Activated CD8-positive, alpha-beta memory T cell treated with anti-CD3 and anti-CD28 coated beads, Interleukin-2, amount 50 U/mL, for 4 hours (primary cell): ENCODE data around the gene GDE1.

Experiments
- DNase-seq: peaks from one replicate; pipeline ENCODE4 v3.0.0-alpha.2; 2020

The GDE1 gene

DNA sequence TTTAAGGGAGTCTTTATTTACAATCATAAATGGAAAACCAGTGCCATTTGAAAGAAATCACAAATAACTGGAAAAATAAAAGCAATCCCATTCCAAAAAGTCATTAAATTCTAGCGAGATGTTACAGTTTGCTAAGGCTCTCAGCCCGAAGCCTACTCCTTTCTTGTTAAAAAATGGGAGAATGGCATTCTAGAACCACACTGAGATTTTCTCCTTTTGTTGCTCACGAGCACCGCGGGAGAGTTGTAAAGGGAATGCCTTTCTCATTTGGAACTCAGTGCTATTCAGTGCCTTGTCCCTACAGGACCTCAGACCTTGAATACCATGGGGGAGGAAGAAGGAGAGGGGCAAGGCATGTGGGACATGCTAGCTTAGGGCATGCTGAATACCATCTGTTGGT lies 36.3 kb downstream of the GDE1 start:
- no peak for DNase-seq

DNA sequence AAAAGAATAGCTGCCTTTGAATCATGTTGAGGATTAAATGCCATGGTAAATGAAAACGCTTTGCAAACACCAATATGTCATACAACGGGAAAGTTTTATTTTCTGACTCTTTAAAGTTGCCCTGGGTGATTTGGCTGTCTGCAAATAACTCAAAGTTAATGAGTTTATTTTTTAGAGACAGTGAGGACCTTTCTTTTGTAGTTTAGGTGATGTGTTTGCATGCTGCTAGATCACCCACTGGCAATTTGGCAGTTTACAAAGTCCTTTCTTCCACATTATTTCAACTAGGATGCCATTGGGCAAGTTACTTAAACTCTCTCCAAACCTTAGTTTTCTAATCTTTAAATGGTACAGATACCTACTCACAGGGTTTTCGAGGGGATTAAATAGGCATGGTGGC lies 37.8 kb downstream of the GDE1 start:
- no peak for DNase-seq

DNA sequence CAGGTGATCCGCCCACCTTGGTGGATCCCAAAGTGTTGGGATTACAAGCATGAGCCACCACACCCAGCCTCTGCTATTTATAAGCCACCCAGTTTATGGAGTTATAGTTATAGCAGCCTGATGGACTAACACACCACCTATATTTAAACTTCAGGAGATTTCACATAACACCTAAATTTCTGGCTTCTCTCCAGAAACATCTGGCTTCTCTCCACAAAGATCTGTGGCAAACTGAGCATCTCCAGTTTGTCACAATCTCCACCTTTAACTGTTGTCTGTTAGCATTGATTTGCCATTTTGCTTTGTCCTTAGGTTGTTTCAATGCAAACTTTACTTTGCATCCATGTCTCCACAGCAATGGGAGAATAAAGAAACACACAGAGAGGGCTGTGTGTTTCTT lies 39.6 kb downstream of the GDE1 start:
- DNase-seq = no peak

DNA sequence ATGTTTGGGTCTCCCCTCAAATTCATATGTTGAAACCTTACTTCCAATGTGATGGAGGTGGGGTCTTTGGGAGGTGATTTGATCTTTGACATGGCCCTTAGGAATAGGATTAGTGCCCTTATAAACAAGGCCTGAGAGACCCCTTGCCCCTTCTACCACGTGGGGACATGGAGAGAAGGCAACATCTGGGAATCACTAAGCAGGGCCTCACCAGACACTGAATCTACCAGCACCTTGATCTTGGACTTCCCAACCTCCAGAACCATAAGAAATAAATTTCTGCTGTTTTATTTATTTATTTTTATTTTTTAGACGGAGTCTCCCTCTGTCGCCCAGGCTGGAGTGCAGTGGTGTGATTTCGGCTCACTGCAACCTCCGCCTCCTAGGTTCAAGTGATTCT lies 40.1 kb downstream of the GDE1 start:
- DNase-seq = no peak

DNA sequence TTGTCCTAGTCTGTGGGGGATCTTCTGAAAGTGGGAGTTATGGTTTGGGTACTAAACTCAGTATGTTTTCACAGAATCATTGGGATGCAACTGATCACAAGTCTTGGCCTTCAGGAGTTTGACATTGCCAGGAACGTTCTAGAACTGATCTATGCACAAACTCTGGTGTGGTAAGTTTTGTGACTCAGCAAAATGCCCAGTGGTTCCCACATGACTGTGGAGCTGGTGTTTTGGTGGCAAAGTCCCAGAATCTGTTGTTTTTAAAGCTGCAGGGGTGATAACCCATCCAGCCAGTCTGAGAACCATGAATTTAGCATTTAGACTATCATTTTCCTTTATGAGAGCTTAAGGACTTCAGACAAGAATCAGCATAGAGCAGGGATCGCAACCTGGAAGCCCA lies 40.6 kb downstream of the GDE1 start:
- DNase-seq = no peak

DNA sequence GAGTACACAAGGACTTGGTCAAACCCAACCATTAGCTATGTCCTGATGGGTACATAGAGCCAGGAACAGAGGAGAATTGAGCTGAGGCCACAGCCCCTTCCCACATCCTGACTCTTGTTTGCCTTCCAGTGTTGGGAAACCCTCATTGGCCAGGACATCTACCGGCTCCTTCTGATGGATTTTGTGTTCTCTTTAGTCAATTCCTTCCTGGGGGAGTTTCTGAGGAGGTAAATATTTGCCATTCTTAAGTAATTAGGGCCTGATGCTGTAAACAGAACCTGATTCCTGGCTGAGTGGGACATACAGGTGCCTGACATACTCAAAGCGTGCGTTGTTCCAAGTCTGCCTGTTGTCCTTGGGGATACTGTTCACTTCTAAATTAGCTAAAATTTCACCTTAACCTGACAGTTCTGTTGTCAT lies 42.6 kb downstream of the GDE1 start:
- no peak for DNase-seq

DNA sequence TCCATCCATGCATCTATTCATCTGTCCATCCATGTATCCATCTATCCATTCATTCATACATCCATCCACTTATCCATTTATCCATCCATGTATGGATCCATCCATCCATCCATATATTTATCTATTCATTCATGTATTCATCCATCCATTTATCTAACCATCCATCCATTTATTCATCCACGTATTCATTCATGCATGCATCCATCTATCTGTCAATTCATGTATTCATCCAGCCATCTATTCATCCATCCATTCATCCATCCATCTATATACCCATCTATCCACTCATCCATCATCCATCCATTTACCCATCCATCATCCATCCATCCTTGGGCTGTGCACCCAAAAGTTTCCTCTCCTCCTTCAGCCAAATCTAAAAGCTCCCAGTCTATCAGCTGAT lies 43.4 kb downstream of the GDE1 start:
- no peak for DNase-seq

DNA sequence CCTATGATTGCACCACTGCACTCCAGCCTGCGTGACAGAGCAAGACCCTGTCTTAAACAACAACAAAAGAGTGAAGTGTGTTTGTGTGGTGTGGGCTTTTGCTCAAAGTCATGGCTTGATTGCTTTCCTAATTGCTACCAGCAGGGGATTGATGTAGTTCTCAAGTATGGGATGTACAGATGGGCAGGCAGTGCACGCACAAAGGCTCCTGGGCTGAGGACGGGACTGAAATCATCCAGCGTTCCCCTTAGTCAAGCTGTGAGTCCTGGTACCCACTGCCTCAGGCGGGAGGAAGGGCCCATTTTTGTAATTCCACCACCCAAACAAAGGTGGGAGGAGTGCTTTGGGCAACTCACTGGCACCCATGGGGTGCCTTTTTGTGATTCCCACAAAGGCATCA lies 47.3 kb downstream of the GDE1 start:
- DNase-seq = no peak

DNA sequence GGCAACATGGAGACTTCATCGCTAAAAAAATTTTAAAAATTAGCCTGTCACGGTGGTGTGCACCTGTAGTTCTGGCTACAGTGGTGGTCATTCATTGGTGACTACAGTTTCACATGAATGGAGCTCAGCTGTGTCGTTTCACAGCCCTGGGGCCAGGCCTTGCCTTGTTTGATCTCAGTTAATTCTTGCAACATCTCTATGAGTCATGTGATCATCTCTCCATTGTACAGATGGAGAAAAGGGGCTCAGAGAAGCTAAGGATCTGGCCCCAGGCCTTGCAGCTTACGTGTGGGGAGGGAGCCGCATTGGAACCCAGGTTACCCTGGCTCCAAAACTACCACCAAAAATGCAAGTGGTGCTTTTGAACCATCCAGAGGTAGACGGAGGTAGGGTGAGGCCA lies 49.4 kb downstream of the GDE1 start:
- no peak for DNase-seq

DNA sequence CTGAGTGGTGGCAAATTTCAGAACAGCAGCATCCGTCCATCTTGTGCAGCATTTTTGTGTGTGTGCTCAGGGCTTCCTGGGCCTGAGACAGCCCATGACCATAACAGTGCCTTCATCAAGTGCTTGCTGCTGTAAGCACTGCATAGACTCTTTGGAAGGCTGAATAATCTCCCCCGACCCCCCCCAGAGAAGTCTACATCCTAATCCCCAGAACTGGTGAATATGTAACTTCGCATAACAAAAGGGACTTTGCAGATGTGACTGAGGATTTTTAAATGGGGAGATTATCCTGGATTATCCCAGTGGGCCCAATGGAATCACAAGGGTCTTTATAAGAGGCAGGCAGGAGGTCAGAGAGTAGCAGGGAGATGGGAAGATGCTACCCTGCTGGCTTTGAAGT lies 53.6 kb downstream of the GDE1 start:
- DNase-seq = no peak

DNA sequence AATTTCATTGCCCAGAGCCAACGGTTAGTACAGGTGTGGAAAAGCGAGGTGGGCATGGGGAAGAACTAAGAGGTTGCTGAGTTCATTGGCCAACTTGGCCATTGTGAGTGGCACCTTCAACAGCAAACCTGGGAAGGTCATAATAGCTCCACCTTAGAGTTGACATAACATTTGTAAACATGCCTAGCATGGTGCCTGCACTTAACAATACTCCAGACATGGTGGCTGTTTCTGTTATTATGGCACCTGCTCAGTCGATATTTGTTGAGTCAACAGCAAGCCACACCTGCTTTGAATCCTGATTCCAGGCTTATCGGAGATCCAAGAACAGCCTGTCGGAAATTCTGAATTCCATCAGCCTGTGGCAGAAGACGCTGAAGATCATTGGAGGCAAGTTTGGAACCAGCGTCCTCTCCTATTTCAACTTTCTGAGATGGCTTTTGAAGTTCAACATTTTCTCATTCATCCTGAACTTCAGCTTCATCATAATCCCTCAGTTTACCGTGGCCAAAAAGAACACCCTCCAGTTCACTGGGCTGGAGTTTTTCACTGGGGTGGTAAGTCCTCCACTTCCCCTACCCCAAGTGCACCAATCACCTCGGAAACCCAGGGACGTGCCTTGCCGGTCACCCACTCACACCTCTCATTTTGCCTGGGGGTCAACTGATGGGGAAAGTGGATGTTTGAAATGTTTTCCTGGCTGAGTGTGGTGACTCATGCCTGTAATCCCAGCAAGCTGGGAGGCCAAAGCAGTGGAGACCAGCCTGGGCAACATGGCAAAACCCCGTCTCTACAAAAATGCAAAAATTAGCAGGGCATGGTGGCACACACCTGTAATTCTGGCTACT lies 58.2 kb downstream of the GDE1 start:
- DNase-seq = no peak

DNA sequence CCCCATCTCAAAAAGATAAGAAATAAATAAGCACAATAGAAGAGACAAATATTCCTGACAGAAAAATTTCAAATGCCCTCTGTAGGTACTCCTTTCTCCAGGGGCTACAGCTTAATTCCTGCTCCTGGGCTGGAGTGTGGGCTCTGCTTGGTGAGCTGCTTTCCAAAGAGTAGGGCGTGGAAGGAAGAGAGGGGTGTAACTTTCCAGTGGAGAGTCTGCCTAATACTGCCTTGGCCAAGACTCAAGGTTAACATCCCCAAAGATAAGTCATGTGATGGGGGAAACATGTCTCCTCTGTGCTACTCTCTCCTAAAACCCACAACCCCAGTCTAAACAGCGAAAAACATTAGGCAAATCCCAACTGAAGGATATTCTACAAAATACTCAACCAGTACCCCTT lies 61.5 kb downstream of the GDE1 start:
- DNase-seq = no peak

DNA sequence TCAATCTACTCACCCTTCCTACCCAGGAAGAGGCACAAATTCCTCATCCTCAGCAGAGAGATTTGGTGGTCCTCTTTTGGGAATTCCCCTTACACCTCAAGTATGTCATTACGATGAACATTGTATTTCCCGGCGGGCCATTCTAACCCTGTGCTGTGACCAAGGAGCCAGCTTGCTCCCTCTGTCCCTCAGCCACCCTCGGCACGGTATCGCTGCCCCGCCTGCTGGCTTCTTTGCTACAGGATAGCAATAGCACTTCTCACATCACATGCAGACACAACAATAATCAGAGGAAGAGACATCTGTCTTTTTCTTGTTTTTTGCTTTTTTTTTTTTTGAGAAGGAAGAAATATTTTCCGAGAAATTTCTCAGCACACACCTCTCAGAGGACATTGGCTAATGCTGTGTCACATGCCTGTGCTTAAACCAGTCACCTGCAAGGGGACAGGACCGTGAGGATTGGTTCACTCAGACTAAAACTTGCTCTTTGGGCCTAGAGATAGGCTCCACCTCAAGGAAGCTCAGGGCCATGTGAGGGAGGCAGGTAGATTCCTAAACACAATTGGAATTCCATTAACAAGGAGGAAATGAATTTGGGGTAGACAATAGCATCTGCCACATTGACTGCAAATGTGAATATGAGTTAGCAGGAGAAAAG lies 63.0 kb downstream of the GDE1 start:
- no peak for DNase-seq
